ENCODE measurements around the gene FUT6. TPM values are rescaled to one million over a fixed set of nuclear protein-coding genes. Genes with fewer than 3 reads are reported as not detected.
A peak's percentile ranks its signal among the peaks of the same experiment; 100 is the strongest.
"Not testable (repeated sequence)": the region's sequence is repeated elsewhere in the genome, so short reads cannot be mapped to it uniquely, and the experiment has no call there.

Gene FUT6
- total RNA-seq, 1 donor, result not detected

DNA sequence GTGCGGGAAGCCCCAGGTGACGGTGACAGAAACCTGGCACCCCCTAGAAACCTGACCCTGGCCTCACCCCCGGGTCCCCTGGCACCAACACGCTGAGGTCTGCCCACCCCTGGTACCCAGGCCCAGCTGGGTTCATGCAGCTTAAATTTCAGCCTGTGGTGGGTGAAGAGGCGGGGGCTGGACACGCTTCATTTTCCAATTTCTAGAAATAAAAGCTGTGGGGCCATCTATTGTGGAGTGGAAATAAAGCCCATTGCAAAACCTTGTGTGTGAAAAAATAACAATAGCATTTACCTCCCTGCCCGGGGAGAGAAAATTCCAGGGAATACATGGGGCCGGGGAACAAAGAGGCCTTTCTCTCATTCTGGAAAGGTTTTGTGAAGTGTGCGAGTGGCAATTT lies 38.4 kb upstream of the FUT6 start:
- no peak for DNase-seq (ENCODE audit: low read depth)
- no peak overlapping the region for H3K4me3 ChIP-seq (ENCODE audit: low read depth, low read length)
- TF ChIP-seq, protein P1, sequence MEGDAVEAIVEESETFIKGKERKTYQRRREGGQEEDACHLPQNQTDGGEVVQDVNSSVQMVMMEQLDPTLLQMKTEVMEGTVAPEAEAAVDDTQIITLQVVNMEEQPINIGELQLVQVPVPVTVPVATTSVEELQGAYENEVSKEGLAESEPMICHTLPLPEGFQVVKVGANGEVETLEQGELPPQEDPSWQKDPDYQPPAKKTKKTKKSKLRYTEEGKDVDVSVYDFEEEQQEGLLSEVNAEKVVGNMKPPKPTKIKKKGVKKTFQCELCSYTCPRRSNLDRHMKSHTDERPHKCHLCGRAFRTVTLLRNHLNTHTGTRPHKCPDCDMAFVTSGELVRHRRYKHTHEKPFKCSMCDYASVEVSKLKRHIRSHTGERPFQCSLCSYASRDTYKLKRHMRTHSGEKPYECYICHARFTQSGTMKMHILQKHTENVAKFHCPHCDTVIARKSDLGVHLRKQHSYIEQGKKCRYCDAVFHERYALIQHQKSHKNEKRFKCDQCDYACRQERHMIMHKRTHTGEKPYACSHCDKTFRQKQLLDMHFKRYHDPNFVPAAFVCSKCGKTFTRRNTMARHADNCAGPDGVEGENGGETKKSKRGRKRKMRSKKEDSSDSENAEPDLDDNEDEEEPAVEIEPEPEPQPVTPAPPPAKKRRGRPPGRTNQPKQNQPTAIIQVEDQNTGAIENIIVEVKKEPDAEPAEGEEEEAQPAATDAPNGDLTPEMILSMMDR (IDR thresholded peaks at IDR 0.05; ENCODE audit: insufficient read depth, low read length), result no peak

DNA sequence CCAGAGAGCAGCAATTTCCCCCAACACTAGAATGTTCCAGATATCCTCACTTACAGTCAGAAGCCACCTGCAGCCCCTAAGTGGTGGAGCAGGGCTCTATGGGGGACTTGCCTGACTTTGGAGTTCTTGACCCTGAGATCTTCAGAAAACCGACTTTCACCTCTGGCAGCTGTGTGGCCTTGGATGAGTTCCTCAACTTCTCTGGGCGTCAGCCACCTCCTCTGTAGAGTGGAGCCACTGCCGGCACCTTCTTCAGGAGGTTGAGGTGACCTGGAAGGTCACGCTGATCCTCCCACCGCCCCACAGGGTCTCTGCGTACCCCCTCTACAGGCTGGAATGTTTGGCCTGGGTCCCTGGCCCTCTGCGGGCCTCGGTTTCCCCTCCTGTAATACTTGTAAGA lies 37.9 kb upstream of the FUT6 start:
- H3K4me3 ChIP-seq (ENCODE audit: low read depth, low read length), result no peak overlapping the region
- no peak for DNase-seq (ENCODE audit: low read depth)
- TF ChIP-seq, protein P1 (IDR thresholded peaks at IDR 0.05; ENCODE audit: insufficient read depth, low read length), result no peak

DNA sequence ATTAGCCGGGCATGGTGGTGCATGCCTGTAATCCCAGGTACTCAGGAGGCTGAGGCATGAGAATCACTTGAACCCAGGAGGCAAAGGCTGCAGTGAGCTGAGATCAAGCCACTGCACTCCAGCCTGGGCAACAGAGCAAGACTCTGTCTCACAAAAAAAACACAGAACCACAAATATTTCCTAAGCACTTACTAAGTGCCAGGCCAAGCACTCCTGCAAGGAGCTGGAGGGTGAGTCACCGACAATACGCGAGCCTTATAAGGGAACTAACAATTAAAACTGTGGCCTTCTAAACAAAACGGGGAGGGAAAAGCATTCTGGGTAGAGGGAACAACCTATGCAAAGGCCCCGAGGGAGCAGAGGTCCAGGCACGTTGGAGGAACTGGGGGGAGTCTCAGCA lies 35.0 kb upstream of the FUT6 start:
- not testable (repeated sequence) for H3K4me3 ChIP-seq (ENCODE audit: low read depth, low read length)
- DNase-seq (ENCODE audit: low read depth), result peak; percentile 36

DNA sequence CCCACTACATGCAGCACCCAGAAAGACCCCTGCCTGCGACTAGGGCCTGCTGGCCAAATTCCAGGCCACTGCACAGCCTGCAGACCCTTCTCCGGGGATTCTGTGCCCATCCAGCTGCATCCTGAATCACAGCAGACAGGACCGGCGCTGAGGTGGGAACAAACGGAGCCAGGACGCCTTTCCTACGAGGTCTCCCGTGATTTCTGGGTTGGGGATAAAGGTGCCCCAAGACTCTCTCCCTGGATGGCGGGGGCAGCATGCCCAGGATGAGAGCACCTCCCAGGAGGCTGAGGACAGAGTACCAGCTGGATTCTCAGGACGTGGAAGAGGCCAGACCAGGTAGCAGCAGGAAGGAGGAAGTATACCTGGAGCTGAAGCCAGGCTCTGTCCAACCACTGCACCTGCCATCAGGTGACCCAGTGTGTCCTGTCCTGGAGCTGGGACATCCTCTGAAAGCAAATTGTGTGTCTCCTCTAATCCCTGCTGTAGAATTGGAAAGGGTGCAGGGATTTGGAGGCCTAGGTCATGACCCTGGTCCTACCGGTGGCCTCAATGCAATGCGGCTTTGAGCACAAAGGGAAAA lies 34.2 kb upstream of the FUT6 start:
- TF ChIP-seq, protein P1 (IDR thresholded peaks at IDR 0.05; ENCODE audit: insufficient read depth, low read length), result no peak
- no peak overlapping the region for H3K4me3 ChIP-seq (ENCODE audit: low read depth, low read length)
- DNase-seq (ENCODE audit: low read depth), result no peak

DNA sequence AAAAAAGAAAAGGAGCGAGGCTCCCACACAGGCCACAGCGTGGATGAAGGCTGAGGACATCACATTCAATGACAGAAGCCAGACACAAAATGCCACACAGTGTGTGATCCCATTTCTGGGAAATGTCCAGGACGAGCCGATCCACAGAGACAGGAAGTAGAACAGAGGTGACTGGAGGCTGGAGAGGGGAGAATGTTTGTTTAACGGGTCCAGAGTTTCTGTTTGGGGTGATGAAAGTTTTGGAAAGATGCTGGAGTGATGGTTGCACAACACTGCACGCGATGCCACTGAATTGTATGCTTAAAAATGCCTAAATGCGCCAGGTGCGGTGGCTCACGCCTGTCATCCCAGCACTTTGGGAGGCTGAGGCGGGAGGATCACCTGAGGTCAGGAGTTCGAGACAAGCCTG lies 31.5 kb upstream of the FUT6 start:
- TF ChIP-seq, protein P1 (IDR thresholded peaks at IDR 0.05; ENCODE audit: insufficient read depth, low read length), result no peak
- peak; percentile 51 for DNase-seq (ENCODE audit: low read depth)
- H3K4me3 ChIP-seq (ENCODE audit: low read depth, low read length), result no peak overlapping the region

DNA sequence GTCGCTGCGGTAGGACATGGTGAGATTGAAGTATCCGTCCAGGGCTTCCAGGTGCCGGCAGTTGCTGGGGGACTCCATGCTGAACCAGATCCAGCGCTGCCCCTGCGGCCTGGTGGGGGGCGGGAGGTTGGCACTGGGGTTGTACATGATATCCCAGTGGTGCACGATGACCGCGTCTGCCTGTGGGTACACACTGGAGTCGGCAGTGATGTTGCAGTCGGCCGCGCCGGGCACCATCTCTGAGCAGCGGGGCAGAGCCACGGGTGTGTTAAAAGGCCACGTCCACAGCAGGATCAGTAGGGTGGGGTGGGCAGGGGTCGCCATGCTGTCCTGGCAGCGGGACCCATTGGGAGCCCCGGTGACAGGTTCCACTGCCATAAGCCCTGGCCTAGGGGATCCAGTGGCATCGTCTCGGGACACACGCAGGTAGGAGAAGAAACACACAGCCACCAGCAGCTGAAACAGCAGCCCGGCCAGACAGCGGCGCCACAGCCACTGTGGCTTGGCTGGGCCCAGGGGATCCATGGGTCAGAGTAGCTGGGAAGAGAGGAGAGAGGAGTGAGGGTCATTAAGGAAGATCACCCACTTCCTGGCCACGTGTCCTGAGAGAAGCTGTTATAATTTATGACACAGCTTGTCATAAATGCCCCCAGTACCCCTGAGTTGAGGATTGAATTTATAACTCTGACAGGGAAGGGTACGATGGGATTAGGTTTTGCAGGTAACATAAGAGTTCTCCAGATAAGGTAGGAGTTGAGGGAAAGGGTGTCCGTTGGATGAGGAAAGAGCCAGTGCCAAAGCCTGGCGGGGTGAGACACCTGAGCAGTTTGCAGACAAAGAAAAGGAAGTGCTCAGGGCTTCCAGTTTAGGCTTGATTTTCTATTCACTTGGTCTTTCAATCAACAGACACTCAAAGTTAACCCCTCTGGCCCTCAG lies 28.0 kb upstream of the FUT6 start:
- TF ChIP-seq, protein P1 (IDR thresholded peaks at IDR 0.05; ENCODE audit: insufficient read depth, low read length), result no peak
- no peak for DNase-seq (ENCODE audit: low read depth)
- H3K4me3 ChIP-seq (ENCODE audit: low read depth, low read length), result no peak overlapping the region

DNA sequence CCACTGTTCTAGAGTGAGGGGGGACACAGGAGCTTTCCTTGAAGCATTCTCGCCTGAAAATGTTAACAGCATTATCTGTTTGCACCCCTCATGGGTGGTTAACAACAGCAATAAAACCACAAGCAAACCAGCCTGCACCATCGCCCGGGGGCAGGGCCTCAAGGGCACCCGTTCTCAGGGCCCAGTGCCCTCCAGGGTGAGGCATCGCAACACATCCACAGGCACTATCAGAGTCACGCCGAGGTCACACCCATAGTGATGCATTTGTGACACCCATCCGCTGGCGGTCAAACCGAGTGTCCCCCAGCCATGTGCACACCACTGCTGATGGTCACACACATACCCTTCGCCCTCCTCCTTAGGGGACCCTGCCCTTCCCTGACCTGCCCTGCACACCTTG lies 26.3 kb upstream of the FUT6 start:
- DNase-seq (ENCODE audit: low read depth), result no peak

More for the DNA sequence above, 26.3 kb upstream of the FUT6 start:
- TF ChIP-seq, protein P1 (IDR thresholded peaks at IDR 0.05; ENCODE audit: insufficient read depth, low read length), result no peak
- H3K4me3 ChIP-seq (ENCODE audit: low read depth, low read length), result no peak overlapping the region

All from fibroblast of the aortic adventitia (primary cell).